ENCODE results near the gene RECK.
A peak's percentile ranks its signal among the peaks of the same experiment; 100 is the strongest.
"Not testable (repeated sequence)": the region's sequence is repeated elsewhere in the genome, so short reads cannot be mapped to it uniquely, and the experiment has no call there.

Gene RECK

GRCh38 chr9:36064448-36065037, 27.8 kb downstream of the RECK start:
- no peak for DNase-seq

- DNase-seq: no peak
Observed at GRCh38 chr9:36074055-36074454, 37.3 kb downstream of the RECK start.

- peak in 1 of 2 experiments; percentile 36 for DNase-seq
Observed at GRCh38 chr9:36074870-36075532, 38.3 kb downstream of the RECK start.

GRCh38 chr9:36078051-36078450, 41.3 kb downstream of the RECK start:
- DNase-seq: no peak

GRCh38 chr9:36080519-36080918, 43.8 kb downstream of the RECK start:
- peak in 1 of 2 experiments; percentile 19 for DNase-seq

- no peak for DNase-seq
Observed at GRCh38 chr9:36082931-36083330, 46.2 kb downstream of the RECK start.

GRCh38 chr9:36086442-36086841, 49.7 kb downstream of the RECK start:
- no peak for DNase-seq

- DNase-seq: not testable (repeated sequence)
Observed at GRCh38 chr9:36087054-36087453, 50.3 kb downstream of the RECK start.

GRCh38 chr9:36088020-36088419, 51.3 kb downstream of the RECK start:
- DNase-seq: no peak

- peak in 1 of 2 experiments; percentile 15 for DNase-seq
Observed at GRCh38 chr9:36091026-36091953, 54.6 kb downstream of the RECK start.

GRCh38 chr9:36092014-36092413, 55.3 kb downstream of the RECK start:
- DNase-seq: no peak

GRCh38 chr9:36092509-36093215, 55.9 kb downstream of the RECK start:
- DNase-seq: no peak

- DNase-seq: no peak
Observed at GRCh38 chr9:36093384-36093783, 56.7 kb downstream of the RECK start.

- DNase-seq: no peak
Observed at GRCh38 chr9:36099718-36100117, 63.0 kb downstream of the RECK start.

- no peak for DNase-seq
Observed at GRCh38 chr9:36100532-36100931, 63.8 kb downstream of the RECK start.

GRCh38 chr9:36101916-36102741, 65.4 kb downstream of the RECK start:
- no peak for DNase-seq

- peak; percentile 77 to 82 for DNase-seq
Observed at GRCh38 chr9:36102742-36103495, 66.2 kb downstream of the RECK start.

- DNase-seq: no peak
Observed at GRCh38 chr9:36109071-36109470, 72.4 kb downstream of the RECK start.

GRCh38 chr9:36110434-36110833, 73.7 kb downstream of the RECK start:
- no peak for DNase-seq

- DNase-seq: no peak
Observed at GRCh38 chr9:36112516-36112915, 75.8 kb downstream of the RECK start.

GRCh38 chr9:36113999-36114398, 77.3 kb downstream of the RECK start:
- DNase-seq: no peak
